ENCODE data around the gene UNC119B.

Gene UNC119B

GRCh38 chr12:120758798-120759590, 48.7 kb downstream of the UNC119B start:
- TF ChIP-seq CTCF (IDR thresholded peaks at IDR 0.05; ENCODE audit: low read length, missing control alignments): no peak
- DNase-seq (ENCODE audit: low read depth): no peak
- H3K4me3 ChIP-seq (replicated peaks; ENCODE audit: low read depth, low read length): no peak overlapping the region

- no peak overlapping the region for H3K4me3 ChIP-seq (replicated peaks; ENCODE audit: low read depth, low read length)
- DNase-seq (ENCODE audit: low read depth): no peak
- TF ChIP-seq CTCF (IDR thresholded peaks at IDR 0.05; ENCODE audit: low read length, missing control alignments): no peak
Observed at GRCh38 chr12:120759591-120760348, 49.5 kb downstream of the UNC119B start.

GRCh38 chr12:120760349-120761254, 50.3 kb downstream of the UNC119B start:
- H3K4me3 ChIP-seq (replicated peaks; ENCODE audit: low read depth, low read length): no peak overlapping the region
- DNase-seq (ENCODE audit: low read depth): no peak
- no peak for TF ChIP-seq CTCF (IDR thresholded peaks at IDR 0.05; ENCODE audit: low read length, missing control alignments)

GRCh38 chr12:120761519-120761934, 51.3 kb downstream of the UNC119B start:
- H3K4me3 ChIP-seq (replicated peaks; ENCODE audit: low read depth, low read length): no peak overlapping the region
- TF ChIP-seq CTCF (IDR thresholded peaks at IDR 0.05; ENCODE audit: low read length, missing control alignments): no peak
- peak; percentile 92 for DNase-seq (ENCODE audit: low read depth)

DNA sequence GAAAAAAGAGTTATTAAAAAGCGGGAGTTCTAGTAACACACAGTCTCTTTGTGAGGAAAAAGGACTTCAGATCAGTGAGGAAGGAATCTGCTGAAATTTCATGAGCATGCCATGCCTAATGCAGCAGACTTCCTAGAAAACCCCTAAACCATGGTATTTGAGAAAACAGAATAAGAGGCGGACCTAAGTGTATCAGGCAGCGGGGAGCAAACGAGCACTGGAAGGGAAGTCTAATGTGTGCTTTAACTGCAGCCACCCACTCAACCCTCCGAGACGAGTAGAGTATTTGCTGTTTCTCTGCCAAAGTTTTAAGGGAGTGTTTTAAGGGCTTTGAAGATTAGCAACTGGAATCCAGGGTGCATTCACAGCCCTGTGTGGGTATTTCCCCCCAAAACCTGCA, 51.8 kb downstream of the UNC119B start:
- peak; percentile 25 for DNase-seq (ENCODE audit: low read depth)
- H3K4me3 ChIP-seq (replicated peaks; ENCODE audit: low read depth, low read length): no peak overlapping the region
- TF ChIP-seq CTCF (IDR thresholded peaks at IDR 0.05; ENCODE audit: low read length, missing control alignments): no peak

DNA sequence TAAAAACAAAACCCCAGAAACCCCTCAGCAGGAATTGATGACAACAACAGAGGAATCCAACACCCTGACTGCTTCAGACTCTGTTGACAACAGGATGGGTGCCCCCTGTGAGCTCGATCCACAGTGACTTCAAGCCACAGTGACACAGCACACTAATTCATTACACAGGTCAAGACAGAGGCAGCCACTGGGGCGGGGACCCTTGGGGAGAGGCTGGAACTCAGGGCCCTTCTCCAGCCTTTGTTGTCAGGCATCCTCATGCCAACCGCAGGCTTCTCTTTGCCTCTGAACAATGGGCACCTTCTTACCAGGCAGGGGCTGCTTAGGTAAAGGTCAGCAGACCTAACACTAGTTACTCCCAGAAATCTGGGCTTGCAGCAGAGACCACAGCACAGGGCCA, 53.0 kb downstream of the UNC119B start:
- H3K4me3 ChIP-seq (replicated peaks; ENCODE audit: low read depth, low read length): no peak overlapping the region
- TF ChIP-seq CTCF (IDR thresholded peaks at IDR 0.05; ENCODE audit: low read length, missing control alignments): no peak
- no peak for DNase-seq (ENCODE audit: low read depth)

All from fibroblast of pulmonary artery (primary cell).